Testis (tissue), 2 donors: ENCODE results near the gene SPG11.

Source experiments
- POLR2A ChIP-seq: fragments of 450-650 bp; IDR thresholded peaks from one replicate; pipeline ENCODE4 v1.6.1; 2017; ENCODE audit warnings: antibody characterized with exemption, mild to moderate bottlenecking, moderate library complexity
- TF ChIP-seq, protein P1 (sequence below), 3 experiments: fragments of 450-650 bp in 2 of 3; fragments of 200-600 bp in 1 of 3; sonication (generic) in 1 of 3; IDR thresholded peaks; one replicate each; pipeline ENCODE4 v1.5.1; 2016 to 2019; ENCODE audit warnings: antibody characterized with exemption in 3 of 3, mild to moderate bottlenecking in 2 of 3, moderate library complexity in 1 of 3

DNA sequence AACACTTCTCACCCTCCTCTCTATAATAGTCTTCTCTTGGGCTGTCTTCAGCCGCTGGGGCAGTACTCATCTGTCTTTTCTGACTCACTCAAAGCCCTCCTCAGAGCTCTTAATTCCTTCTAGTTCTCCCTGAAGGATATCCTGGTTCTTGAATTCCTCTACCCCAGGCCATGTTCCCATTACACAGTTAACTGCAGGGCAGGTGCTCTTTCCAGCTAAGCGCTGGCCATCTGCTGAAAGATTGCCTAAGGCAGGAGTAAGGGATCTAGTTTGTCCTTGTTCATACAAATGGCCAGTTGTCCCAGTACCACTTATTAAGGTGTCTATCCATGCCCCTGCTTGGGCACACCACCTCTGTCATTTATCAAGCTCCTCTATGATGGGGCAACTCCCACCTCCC is 10.2 kb upstream of the SPG11 start:
- TF ChIP-seq, protein P1, sequence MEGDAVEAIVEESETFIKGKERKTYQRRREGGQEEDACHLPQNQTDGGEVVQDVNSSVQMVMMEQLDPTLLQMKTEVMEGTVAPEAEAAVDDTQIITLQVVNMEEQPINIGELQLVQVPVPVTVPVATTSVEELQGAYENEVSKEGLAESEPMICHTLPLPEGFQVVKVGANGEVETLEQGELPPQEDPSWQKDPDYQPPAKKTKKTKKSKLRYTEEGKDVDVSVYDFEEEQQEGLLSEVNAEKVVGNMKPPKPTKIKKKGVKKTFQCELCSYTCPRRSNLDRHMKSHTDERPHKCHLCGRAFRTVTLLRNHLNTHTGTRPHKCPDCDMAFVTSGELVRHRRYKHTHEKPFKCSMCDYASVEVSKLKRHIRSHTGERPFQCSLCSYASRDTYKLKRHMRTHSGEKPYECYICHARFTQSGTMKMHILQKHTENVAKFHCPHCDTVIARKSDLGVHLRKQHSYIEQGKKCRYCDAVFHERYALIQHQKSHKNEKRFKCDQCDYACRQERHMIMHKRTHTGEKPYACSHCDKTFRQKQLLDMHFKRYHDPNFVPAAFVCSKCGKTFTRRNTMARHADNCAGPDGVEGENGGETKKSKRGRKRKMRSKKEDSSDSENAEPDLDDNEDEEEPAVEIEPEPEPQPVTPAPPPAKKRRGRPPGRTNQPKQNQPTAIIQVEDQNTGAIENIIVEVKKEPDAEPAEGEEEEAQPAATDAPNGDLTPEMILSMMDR (IDR thresholded peaks at IDR 0.05): no peak
- TF ChIP-seq POLR2A: no peak
